NCI-H2107 (cell line): ENCODE data around the gene SFSWAP.

ENCODE experiments used
- DNase-seq: peaks from one replicate; lab custom pipeline; 2025; lab: John Stamatoyannopoulos, UW

Gene SFSWAP

GRCh38 chr12:131835616-131836171 lies 124.8 kb downstream of the SFSWAP start:
- no peak for DNase-seq

DNA sequence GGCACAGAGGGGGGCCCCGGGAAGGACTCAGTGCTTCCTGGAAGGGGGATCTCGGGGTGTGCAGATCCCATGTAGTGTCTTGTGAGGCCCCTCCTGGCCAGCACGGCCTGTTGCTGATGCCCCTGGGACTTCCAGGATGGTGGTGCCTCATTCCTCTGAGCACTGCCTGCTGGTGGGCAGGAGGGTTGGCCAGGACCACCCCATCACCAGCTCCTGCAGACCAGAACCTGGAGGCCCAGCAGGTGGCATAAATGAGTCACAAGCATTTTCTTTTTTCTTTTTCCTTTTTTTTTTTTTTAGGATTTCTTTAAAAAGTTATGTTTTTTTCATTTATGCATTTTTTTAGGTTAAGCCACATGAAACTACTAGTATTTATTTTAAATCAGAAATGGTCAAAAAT lies 125.3 kb downstream of the SFSWAP start:
- no peak for DNase-seq

DNA sequence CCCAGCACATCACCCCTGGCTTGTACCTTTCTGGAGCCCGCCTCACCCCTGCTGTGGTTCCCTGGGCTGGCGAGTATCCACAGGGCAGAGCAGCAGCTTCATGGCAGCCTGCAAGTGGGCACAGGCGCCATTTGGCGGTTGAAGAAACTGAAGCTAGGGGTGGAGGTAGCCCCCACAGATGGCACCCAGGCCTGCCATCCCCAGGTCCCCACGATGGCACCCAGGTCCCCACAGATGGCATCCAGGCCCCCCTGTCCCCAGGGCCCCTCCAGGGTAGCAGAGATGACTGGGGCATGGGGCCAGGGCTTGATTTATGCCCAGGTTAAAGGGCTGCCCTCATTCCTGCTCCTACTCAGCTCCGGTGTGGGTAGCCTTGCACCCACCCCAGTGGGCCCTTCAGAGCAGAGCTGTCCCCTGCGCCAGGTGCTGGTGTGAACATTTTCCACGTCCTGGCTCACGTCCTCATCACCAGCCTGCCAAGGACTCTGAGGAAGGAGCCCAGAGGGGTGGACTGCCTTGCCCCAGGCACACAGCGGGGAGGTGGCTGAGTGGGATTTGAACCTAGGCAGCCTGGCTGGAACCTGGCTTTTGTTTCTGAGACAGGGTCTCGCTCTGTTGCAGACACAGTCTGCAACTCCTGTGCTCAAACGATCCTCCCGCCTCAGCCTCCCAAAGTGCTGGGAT lies 126.0 kb downstream of the SFSWAP start:
- no peak for DNase-seq

GRCh38 chr12:131840643-131841416 lies 129.9 kb downstream of the SFSWAP start:
- no peak for DNase-seq

DNA sequence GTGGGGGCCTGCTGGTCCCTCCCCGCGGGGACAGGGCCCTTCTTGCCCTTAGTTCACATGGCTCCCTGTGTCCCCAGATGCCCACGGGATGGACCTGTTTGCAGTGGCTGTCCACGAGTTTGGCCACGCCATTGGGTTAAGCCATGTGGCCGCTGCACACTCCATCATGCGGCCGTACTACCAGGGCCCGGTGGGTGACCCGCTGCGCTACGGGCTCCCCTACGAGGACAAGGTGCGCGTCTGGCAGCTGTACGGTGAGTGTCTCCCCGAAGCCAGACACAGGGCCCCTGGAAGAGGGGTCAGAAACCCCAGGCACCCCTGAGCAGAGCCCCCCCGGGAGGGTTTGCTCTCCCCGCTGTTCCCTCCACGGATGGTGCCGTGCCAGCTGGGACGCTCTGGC lies 130.7 kb downstream of the SFSWAP start:
- no peak for DNase-seq

DNA sequence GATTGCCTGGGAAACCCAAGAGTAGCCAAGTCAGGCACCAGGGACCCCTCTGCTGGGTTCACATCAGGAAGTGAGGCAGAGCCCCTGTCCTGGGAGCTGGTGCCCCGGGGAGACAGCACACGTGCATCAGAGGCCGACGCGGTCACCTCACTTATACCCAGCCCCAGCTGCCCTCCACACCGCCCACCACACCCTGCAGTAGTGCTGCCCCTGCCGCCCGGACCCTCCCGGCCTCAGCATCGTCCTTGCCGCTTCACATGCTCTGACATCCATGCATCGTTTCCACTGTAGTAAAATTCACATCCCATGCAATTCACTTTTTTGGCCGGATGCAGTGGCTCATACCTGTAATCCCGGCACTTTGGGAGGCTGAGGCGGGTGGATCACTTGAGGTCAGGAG lies 131.3 kb downstream of the SFSWAP start:
- no peak for DNase-seq

DNA sequence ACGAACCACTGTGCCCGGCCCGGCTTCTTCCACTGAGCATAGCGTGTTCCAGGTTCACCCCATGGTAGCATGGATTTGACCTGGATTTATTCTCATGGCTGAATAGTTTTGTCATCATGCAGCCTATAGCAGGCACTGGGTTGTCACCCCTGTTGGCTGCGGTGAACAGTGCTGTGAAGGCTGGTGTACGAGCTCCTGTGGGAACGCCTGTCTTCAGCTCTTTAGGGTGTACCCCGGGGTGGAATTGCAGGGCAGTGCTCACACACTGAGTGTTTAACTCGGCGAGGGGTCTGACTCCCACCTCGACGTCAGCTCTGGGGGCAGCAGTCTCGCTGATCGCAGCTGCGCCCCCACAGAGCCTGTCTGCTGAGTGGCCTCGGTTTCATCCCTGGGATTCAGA lies 132.6 kb downstream of the SFSWAP start:
- no peak for DNase-seq

DNA sequence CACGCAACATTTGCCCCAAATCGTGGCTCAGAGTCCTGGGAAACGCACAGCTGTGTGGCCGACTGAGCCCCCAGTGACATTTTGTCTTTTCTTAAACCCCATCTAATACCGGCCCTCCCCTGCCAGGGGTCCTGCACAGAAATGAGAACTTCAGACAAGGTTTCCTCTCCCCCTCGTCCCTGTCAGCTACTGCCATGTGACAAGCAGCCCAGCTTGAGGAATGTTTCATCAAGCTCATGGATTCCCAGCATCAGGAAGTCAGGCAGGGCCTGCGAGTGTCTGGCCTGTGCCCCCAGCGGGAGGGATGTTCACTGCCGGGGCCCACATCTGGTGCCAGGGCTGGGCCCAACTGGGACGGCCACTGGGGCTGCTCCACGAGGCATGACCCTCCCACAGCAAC lies 133.2 kb downstream of the SFSWAP start:
- no peak for DNase-seq

DNA sequence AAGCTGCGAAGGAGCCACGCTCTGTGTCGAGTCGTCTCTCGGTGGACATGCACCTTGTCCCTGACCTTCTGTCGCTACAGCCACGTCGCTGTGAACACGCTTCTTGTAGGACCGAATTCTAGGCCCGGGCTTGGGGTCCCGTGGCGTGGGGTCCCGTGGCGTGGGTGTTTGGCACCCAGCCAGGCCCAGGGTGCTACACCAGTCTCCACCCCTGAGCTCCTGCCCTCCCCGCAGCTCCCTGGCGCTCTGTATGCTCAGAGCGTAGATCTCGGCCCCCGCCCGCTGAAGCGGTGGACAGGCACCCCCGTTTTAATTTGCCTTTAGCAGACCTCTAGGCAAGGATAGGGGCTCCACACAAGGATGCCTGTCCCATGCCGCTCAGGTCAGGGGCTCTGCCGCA lies 133.8 kb downstream of the SFSWAP start:
- no peak for DNase-seq

DNA sequence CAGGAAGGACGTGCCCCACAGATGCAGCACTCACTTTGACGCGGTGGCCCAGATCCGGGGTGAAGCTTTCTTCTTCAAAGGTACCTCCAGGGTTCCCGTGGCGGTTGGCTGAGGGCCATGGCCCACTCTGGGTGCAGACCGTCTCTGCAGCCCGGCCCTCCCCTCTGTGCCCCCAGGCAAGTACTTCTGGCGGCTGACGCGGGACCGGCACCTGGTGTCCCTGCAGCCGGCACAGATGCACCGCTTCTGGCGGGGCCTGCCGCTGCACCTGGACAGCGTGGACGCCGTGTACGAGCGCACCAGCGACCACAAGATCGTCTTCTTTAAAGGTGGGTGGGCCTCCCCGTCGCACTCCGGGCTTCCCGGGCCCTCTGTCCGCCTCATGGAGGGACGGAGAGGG lies 134.2 kb downstream of the SFSWAP start:
- DNase-seq = no peak

GRCh38 chr12:131847456-131847855 lies 136.6 kb downstream of the SFSWAP start:
- no peak for DNase-seq

GRCh38 chr12:131848753-131849152 lies 137.9 kb downstream of the SFSWAP start:
- DNase-seq = no peak
